Measurements from ENCODE around the gene BCL11A. TPM values are rescaled to one million over a fixed set of nuclear protein-coding genes. Genes with fewer than 3 reads are reported as not detected.

The BCL11A gene
- total RNA-seq, 1 experiment from 2014 or later = 0.33 TPM

GRCh38 chr2:60559880-60560279 lies 6.4 kb upstream of the BCL11A start:
- BruUV-seq (replicated peaks) = no TSS peak
- POLR2A ChIA-PET = no interaction called here
- no peak overlapping the region for H3K27ac ChIP-seq (ENCODE audit: low read length)
- in situ Hi-C loops (cut with HindIII; ENCODE audit: low pct_unique_long_range_greater_than_20kb, low sequenced_read_pairs) = no loop called here
- H3K9me3 ChIP-seq (ENCODE audit: control insufficient read depth, insufficient read depth, low read depth, low read length) = no peaks in the 10 kb centered on the region
- CTCF ChIA-PET = no interaction called here
- H3K4me3 ChIP-seq (ENCODE audit: low read depth in 2 of 2, low read length in 2 of 2) = no peak overlapping the region
- H3K36me3 ChIP-seq (ENCODE audit: control insufficient read depth, insufficient read depth, low read length) = no peaks in the 10 kb centered on the region
- H3K4me1 ChIP-seq (ENCODE audit: control insufficient read depth, insufficient read depth, low read length) = peaks cover 10% of the 10 kb centered on the region; the same call in 1 of the 2 replicates
- intact Hi-C loops (cut with micrococcal nuclease; ENCODE audit: unreplicated experiment) = loop anchor here (10.0 kb wide), 2 partner anchors 115 to 1265 kb away; no protein-coding TSS in a partner anchor
- peaks cover 58% of the 10 kb centered on the region for H3K27me3 ChIP-seq (ENCODE audit: control insufficient read depth, insufficient read depth, low read length)
- no peak for TF ChIP-seq POLR2AphosphoS5 (IDR thresholded peaks at IDR 0.05; ENCODE audit: low read depth, low read length)
- TF ChIP-seq, protein P1, sequence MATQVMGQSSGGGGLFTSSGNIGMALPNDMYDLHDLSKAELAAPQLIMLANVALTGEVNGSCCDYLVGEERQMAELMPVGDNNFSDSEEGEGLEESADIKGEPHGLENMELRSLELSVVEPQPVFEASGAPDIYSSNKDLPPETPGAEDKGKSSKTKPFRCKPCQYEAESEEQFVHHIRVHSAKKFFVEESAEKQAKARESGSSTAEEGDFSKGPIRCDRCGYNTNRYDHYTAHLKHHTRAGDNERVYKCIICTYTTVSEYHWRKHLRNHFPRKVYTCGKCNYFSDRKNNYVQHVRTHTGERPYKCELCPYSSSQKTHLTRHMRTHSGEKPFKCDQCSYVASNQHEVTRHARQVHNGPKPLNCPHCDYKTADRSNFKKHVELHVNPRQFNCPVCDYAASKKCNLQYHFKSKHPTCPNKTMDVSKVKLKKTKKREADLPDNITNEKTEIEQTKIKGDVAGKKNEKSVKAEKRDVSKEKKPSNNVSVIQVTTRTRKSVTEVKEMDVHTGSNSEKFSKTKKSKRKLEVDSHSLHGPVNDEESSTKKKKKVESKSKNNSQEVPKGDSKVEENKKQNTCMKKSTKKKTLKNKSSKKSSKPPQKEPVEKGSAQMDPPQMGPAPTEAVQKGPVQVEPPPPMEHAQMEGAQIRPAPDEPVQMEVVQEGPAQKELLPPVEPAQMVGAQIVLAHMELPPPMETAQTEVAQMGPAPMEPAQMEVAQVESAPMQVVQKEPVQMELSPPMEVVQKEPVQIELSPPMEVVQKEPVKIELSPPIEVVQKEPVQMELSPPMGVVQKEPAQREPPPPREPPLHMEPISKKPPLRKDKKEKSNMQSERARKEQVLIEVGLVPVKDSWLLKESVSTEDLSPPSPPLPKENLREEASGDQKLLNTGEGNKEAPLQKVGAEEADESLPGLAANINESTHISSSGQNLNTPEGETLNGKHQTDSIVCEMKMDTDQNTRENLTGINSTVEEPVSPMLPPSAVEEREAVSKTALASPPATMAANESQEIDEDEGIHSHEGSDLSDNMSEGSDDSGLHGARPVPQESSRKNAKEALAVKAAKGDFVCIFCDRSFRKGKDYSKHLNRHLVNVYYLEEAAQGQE (IDR thresholded peaks at IDR 0.05; ENCODE audit: insufficient read depth in 1 of 2, low read depth in 2 of 2, low read length in 1 of 2) = no peak
- TF ChIP-seq SIN3A (IDR thresholded peaks at IDR 0.05; ENCODE audit: borderline replicate concordance, insufficient read depth, low read depth, low read length) = no peak
- TF ChIP-seq, protein P2, sequence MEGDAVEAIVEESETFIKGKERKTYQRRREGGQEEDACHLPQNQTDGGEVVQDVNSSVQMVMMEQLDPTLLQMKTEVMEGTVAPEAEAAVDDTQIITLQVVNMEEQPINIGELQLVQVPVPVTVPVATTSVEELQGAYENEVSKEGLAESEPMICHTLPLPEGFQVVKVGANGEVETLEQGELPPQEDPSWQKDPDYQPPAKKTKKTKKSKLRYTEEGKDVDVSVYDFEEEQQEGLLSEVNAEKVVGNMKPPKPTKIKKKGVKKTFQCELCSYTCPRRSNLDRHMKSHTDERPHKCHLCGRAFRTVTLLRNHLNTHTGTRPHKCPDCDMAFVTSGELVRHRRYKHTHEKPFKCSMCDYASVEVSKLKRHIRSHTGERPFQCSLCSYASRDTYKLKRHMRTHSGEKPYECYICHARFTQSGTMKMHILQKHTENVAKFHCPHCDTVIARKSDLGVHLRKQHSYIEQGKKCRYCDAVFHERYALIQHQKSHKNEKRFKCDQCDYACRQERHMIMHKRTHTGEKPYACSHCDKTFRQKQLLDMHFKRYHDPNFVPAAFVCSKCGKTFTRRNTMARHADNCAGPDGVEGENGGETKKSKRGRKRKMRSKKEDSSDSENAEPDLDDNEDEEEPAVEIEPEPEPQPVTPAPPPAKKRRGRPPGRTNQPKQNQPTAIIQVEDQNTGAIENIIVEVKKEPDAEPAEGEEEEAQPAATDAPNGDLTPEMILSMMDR (IDR thresholded peaks at IDR 0.05) = no peak
- ATAC-seq (no peak), DNase-seq (ENCODE audit: low read depth, low spot score) (no peak)

DNA sequence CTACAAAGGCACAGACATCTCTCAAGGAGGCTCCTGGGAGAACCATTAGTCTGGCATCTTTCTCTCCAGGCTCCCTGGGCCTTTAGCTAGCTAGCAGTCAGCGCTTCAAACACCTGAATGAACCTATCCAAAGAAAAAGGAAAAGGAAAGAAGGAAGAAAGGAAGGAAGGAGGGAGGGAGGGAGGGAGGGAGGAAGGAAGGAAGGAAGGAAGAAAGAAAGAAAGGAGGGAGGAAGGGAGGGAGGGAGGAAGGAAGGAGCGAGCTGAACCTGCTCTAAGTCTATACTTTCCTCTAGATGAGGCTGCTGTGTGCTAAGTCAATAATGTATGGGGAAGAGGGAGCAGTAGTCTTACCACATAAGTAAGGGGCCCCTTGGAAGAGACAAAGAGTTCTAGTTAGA lies 5.1 kb upstream of the BCL11A start:
- ChIA-PET CTCF (no interaction called here), POLR2A (no interaction called here)
- no TSS peak for BruUV-seq (replicated peaks)
- Histone ChIP-seq H3K36me3 (ENCODE audit: control insufficient read depth, insufficient read depth, low read length) (no peaks in the 10 kb centered on the region; the same call in 1 of the 2 replicates), H3K27ac (ENCODE audit: low read length) (no peak overlapping the region), H3K4me3 (ENCODE audit: low read depth in 2 of 2, low read length in 2 of 2) (no peak overlapping the region), H3K9me3 (ENCODE audit: control insufficient read depth, insufficient read depth, low read depth, low read length) (no peaks in the 10 kb centered on the region), H3K27me3 (ENCODE audit: control insufficient read depth, insufficient read depth, low read length) (peaks cover 47% of the 10 kb centered on the region), H3K4me1 (ENCODE audit: control insufficient read depth, insufficient read depth, low read length) (peaks cover 10% of the 10 kb centered on the region; the same call in 1 of the 2 replicates)
- TF ChIP-seq SIN3A (IDR thresholded peaks at IDR 0.05; ENCODE audit: borderline replicate concordance, insufficient read depth, low read depth, low read length) (no peak), TCF7L2 (IDR thresholded peaks at IDR 0.05; ENCODE audit: low read depth, low read length) (no peak)
- no peak for ATAC-seq
- intact Hi-C loops (cut with micrococcal nuclease; ENCODE audit: unreplicated experiment) = loop anchor here (10.0 kb wide), 1 partner anchor 1264 kb away; no protein-coding TSS in a partner anchor
- DNase-seq (ENCODE audit: low read depth, low spot score) = no peak
- in situ Hi-C loops (cut with HindIII; ENCODE audit: low pct_unique_long_range_greater_than_20kb, low sequenced_read_pairs) = no loop called here

DNA sequence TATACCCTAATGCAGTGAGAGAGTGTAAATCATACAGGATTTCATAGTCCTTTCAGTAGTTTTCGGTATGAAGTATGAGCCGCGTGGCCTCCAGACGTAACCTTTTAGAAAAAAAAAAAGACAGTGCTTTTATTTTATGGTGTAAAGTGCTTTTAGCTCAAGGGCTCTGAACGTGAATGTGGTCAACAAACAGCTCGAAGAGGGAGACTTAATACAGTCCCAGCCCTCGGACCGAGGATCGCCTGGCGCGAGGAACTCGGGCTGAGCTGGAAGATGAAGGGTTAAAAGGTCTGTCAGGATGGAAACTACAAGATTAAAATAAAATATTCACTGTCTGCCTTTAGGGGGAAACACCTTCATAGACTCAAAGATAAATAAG lies 4.0 kb upstream of the BCL11A start:
- ChIA-PET CTCF (interaction anchor here (1.0 kb wide), 1 partner anchor 1986 kb away, joined by 3 read pairs; no protein-coding TSS in a partner anchor), POLR2A (no interaction called here)
- intact Hi-C loops (cut with micrococcal nuclease; ENCODE audit: unreplicated experiment) = loop anchor here (10.0 kb wide), 1 partner anchor 1263 kb away; no protein-coding TSS in a partner anchor
- Histone ChIP-seq H3K4me1 (ENCODE audit: control insufficient read depth, insufficient read depth, low read length) (peaks cover 14% of the 10 kb centered on the region), H3K27ac (ENCODE audit: low read length) (no peak overlapping the region), H3K27me3 (ENCODE audit: control insufficient read depth, insufficient read depth, low read length) (peaks cover 49% of the 10 kb centered on the region), H3K9me3 (ENCODE audit: control insufficient read depth, insufficient read depth, low read depth, low read length) (no peaks in the 10 kb centered on the region), H3K36me3 (ENCODE audit: control insufficient read depth, insufficient read depth, low read length) (no peaks in the 10 kb centered on the region; the same call in 1 of the 2 replicates), H3K4me3 (ENCODE audit: low read depth in 2 of 2, low read length in 2 of 2) (no peak overlapping the region)
- ATAC-seq = no peak
- BruUV-seq (replicated peaks) = no TSS peak
- DNase-seq (ENCODE audit: low read depth, low spot score) = no peak
- in situ Hi-C loops (cut with HindIII; ENCODE audit: low pct_unique_long_range_greater_than_20kb, low sequenced_read_pairs) = no loop called here
- TF ChIP-seq, protein P1 (IDR thresholded peaks at IDR 0.05; ENCODE audit: insufficient read depth in 1 of 2, low read depth in 2 of 2, low read length in 1 of 2) = no peak
- TF ChIP-seq SIN3A (IDR thresholded peaks at IDR 0.05; ENCODE audit: borderline replicate concordance, insufficient read depth, low read depth, low read length) (no peak), TCF7L2 (IDR thresholded peaks at IDR 0.05; ENCODE audit: low read depth, low read length) (no peak), POLR2AphosphoS5 (IDR thresholded peaks at IDR 0.05; ENCODE audit: low read depth, low read length) (no peak)
- TF ChIP-seq, protein P2 (IDR thresholded peaks at IDR 0.05) = no peak
